Stimulated activated CD4-positive, alpha-beta T cell treated with anti-CD3 and anti-CD28 coated beads, Interleukin-4, amount 100 ng/mL, for 1 hour (primary cell): ENCODE data around the gene SERPINI1.
"Not testable (repeated sequence)": the region's sequence is repeated elsewhere in the genome, so short reads cannot be mapped to it uniquely, and the experiment has no call there.

Source experiments
- DNase-seq: peaks from one replicate; pipeline ENCODE4 v3.0.0-alpha.2; 2020

SERPINI1 gene

DNA sequence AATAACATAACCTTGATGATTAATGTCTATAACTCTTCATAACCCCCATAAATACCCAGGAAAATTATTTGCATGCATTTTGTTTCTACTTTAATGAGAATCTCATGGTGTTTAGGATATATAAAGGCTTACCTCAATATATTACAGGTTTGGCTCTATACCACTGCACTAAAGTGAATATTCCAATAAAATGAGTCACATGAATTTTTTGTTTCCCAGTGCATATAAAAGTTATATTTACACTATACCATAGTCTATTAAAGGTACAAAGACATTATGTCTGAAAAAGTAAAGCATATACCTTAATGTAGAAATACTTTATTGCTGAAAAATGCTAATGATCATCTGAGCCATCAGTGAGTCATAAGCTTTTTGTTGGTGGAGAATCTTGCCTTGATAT is 74.7 kb downstream of the SERPINI1 start:
- DNase-seq, result no peak

DNA sequence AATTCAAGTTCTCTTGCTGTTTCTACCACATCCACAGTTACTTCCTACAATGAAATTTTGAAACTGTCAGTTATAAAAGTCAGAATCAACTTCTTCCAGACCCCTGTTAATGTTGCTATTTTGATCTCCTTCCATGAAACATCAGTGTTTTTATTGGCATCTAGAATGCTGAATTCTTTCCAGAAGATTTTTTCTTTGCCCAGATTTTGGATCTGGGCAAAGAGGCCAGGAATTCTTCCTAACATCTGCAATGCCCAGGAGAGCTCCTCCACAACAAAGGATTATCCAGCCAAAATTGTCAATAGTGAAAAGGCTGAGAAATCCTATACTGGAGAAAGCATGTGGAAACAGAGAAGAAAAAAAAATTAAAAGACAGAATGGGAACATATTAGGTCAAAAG is 75.5 kb downstream of the SERPINI1 start:
- no peak for DNase-seq

DNA sequence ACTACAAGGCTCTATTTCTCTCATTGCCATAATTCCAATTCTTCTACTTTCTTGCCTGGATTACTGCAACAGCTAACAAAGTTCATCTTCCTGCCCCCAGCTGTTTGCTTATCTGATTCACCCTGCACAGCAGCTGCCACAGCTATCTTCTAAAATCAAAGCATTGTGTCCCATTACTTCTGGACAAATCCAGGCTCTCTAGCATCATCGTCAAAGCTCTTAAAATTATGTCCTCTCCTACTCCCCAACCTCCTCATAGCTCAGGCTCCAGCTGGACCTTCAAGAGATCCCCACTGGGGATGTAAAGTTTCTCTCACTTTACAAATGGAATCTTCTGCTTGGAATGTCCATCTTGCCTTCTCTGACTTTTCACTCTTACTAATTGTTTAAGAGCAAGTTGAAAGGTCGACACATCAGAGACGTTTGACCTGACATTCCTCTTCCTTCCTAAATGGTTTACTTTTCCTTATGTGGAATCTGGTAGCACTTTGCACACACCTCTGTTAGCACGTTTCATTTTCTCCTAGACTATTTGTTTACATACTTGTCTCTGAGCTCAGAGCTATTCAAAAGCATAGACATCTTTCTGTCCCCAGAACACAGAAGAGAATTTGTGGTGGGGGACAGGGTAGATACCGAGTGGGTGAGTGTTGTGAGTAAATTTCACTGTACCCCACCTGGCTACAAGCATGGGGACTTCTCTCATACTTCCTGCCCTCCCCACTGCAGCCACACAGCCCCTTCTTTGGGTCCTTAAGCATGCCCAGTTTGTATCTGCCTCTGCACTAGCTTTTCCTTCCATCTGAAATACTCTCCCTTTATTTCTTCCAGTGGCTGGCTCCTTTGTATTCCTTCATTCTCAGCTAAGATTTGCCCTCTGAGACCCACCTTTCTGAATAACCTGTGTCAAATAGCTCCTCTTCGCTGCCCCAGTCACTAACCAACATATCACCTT is 77.9 kb downstream of the SERPINI1 start:
- no peak for DNase-seq

DNA sequence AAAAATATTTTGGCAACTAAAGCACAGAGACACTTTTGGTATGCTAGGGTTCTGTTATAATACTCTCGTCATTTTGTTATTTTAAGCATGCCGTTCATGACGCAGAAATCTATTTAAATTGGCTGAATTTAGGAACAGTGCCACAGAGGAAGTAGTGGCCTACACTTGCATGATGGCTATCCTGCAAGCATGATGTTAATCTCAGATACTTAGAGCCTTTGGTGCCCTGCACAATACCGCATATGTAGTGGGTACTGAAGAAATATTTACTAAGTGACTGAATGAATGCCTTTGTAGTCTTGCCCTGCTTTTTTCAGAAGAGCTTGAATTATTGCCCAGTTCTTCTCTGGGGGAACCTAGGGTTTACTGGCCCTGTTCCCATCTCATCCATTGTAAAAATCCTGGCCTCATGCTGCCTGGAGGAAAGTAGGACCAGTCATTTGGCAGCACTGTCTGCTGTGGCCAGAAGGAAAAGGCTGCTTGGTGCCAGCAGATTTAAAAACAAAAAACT is 79.0 kb downstream of the SERPINI1 start:
- DNase-seq, result no peak

DNA sequence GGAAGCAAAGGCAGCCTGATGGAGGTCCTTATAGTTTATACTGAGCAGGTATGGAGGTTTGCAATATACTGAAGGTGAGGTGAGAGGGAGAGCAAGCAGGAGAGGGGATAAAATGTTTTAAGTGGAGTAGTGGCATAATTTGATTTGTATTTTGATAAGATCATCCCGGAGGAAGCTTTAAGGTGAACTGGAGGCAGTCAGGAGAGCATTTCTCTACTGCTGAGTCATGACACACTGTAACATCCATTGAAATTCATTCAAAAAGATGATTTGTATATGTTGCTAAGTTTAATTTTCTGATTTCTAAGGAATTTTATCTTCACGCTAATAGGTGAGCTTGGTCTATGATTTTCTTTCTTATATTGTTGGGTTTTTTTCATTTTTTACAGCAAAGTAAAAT is 81.4 kb downstream of the SERPINI1 start:
- DNase-seq, result no peak

DNA sequence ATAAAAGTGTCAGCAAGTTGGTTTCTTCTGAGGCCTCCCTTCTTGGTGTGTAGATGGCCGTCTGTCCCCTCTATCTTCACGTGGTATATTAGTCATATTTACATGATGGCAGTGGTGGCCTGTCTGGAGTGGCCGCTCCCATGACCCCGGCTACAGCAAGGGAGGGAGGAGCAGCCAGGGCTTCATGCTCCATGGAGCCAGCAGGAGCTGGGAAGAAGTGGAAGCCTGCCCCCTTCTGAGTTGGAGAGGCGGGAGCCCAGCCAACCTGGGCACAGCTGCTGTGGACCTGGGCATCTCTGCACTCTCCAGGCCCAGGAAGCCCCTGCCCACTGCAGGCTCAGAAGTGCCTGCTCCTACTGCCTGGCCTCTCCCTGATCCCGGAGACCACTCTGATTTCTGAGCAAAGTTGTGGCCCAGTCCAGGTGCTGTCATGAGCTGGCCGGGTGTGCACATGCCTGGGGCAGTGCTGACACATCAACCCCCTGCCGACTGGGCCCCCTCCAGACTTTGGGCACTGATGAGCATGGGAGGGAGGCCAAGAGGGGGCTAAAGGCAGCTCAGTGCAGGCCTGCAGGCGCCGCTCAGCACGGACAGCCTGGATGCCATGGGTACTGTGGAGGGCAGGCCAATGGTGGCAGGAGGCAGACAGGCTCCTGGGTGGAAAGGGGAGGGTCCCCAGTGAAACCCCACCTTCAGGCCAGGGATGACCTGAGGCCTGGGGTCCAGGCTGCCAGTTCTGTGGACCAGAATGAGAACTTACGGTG is 84.8 kb downstream of the SERPINI1 start:
- DNase-seq, result no peak

DNA sequence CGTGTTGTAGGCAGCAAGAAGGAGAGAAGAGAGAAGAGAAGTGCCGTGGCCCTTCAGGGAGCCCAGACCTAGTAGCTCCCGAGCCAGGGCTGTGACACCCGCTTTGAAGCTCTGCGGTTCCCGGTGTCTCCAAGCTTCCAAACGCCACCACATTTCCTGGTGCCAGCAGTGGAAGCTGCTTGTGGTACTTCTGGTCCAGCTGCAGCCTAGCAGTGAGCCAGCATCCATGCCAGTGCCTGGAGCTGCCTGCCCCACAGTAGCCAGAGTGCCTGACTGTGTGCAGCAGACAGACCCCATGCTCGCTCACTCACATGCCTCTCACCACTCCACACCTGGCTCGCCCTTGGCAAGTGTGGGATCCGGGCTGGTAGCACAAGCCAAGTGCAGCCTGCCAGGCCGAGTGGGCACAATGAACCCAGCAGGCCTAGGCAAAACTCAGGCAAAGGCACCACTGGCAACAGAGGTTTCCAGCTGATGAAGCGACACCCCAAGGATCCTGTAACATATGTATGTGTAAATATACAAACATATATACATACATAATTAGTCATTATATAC is 85.8 kb downstream of the SERPINI1 start:
- DNase-seq, result no peak

DNA sequence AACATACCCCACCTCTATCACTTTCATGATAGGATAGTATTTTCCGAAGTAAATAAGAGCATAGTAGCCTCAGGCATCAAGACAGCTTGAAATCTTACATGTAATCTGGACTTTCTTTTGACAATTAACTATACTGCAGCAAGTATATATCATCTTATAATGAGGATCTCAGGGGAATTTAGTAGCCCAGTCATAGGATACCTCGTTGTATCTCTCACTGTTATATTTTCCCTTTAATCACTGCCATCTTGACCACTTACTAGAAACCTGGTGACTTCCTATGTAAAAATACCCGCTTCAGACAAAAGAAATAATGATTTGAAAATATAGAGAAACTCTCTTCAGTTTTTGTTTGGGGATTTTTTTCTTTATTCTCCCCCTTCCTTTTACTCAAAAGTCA is 88.2 kb downstream of the SERPINI1 start:
- no peak for DNase-seq

DNA sequence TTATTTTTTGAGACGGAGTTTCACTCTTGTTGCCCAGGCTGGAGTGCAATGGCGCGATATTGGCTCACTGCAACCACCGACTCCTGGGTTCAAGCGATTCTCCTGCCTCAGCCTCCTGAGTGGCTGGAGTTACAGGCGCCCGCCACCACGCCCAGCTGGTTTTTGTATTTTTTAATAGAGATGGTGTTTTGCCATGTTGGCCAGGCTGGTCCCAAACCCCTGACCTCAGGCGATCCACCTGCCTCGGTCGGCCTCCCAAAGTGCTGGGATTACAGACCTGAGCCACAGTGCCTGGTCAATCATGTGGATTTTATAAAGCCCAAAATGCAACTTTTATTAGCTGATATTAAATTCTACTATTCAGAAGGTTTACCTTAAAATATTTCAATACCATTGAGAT is 92.1 kb downstream of the SERPINI1 start:
- DNase-seq, result not testable (repeated sequence)

DNA sequence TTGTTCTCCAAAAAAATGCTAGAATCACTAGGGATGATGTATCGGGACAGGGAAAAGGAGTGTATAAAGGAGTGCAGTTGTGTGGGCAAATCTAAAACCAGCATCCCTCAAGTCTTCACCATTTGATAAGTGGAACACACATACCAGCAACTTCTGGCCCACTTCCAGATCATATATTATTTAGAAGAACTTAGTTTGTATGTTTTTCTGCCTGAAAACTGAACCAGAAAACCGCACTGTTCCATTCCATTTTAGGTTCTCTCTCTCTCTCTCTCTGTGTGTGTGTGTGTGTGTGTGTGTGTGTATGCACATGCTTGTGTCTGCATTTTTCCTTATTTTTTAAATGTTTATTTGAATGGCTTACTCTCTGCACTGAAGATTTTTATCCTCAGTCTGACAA is 93.5 kb downstream of the SERPINI1 start:
- no peak for DNase-seq

DNA sequence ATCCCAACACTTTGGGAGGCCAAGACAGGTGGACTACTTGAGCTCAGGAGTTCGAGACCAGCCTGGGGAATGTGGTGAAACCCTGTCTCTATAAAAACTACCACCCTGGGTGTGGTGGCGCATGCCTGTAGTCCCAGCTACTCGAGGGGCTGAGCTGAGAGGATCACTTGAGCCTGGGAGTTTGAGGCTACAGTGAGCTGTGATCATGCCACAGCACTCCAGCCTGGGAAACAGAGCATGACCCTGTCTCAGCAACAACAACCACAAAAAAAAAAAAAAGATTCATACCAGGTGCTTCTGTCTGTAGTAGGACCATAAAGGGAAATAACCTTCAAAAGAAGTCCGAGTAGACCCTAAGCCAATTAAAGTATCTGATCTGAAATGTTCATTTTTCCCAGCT is 94.5 kb downstream of the SERPINI1 start:
- no peak for DNase-seq

DNA sequence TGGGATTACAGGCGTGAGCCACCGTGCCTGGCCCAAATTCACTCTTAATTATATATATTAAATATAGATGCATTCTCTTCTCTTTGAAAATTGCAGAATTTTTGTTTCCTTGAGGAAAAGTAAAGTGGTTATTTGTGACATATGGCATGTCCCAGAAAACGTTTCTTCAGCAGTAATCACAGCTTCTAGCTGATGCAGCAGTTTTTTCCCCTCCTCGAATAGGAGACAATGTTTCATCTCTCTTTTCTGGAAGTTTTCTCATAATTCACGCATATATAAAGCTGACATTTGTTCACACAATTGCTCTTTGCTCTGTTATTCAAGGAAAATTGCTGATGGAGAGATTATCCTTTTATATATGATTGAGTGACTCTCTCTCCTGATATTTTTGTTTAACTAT is 99.8 kb downstream of the SERPINI1 start:
- DNase-seq, result no peak

DNA sequence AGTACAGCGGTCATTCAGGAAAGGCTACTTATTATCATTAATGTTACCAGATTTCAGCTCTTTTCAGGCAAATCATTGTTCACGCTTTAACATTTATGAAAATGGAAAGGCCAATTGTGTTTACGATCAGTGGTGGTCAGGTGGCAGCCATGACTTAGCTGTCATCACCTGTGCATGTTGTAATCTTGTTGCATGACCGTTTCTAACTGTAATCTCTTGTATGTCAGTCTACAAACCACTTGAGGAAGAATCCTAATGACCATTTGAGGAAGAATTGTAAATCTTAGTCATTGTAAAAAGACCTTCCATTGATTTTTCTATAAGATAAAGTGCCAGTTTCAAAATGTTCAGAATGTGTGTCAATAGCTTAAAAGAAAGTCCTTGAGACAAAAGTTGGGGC is 100.4 kb downstream of the SERPINI1 start:
- no peak for DNase-seq

DNA sequence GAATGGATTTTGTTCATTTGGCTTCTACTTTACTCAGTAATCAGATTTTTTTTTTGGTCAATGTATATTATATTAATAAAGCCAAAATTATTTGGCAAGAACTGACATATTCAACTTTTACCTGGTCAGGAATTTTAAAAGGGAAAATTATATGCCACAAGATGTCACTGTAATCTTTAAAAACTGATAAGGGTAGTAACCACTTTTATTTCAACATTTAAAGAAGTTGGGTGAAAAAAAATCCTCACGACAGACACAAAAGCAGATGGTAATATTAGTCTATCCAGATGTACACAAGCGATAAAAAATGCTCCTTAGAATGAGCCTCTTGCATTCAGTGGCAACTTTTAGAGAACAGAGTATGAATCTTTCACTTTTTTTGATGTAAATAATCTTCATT is 101.9 kb downstream of the SERPINI1 start:
- DNase-seq, result no peak

DNA sequence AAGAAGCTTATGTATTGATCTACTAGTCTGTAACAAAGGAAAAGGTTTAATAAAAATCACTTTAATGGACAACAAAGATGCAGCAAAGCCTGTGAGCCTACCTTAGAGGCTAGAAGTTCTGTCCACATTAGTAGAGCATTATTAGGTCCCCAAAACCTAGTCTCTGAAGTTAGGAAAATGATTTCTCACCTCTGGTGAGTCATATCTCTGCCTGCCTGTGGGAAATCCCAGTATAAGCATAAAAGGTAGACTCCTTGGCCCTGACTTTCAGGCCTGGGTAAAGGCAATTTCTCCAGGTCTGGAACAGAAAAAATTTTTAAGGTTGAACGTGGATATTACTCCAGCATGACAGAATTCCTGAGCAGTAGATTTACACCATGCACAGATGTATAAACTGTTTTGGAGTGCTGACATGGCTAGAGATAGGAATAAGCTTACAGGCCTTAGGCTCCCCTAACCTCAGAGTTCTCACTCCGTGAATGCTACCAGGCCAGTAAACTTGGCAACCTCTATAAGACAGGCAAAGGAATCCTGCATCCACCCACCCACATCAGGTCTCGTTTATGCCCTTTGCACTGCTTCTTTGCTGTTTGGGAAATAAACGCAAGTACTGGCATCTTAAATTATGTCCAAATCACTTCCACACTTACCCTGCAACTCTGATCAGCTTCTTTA is 104.1 kb downstream of the SERPINI1 start:
- no peak for DNase-seq

DNA sequence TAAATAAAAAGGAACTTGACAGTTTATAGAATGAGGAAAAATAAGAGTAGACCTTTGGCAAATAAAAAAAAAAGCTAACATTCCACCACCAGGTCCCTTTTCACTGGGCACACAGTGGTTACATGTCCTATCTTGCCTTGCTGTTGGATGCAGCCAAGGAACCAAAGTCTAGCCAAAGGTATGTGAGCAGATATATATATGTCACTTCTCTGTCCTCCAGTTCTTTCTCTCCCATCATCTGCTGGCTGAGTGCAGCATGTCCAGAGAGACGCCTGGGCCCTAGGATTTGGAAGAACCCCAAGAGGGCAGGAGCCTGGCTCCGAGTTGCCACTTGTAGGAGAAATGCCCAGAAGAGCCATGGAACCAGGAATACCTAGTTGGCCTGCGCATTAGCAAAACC is 104.7 kb downstream of the SERPINI1 start:
- no peak for DNase-seq

DNA sequence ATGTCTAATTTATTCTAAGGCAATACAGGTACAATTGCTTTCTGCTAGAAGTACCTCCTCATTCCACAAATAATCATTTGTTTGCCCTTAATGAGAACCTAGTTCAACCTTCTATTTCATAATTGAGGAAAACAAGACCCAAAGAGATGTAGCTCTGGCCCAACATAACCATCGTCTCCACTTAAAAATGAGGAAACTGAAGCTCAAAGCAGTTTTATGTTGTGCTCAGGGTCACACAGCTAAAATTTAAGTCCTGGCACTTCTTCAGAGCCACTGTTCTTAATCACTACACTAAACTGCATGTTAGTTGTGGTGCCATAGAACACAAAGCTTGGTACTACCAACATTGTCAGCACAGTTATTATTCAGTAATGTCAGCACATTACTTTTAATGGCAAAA is 108.0 kb downstream of the SERPINI1 start:
- no peak for DNase-seq

DNA sequence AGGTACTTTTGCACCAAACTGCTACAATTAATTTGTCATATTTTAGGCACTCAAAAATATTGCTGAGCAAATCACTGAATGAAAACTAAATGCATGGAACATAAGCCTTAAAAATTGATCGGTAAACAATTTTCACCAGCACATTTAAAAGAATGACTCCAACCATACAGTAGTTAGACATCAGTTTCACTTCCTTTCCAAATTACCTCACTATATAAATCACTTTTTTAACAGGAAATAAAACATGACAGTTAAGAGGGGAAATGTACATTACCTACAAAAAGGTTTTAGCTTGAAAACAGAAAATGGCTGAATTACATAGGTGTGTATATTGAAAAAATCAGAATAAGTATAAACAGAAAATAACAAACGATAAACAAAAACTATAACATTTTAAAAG is 108.4 kb downstream of the SERPINI1 start:
- DNase-seq, result no peak

DNA sequence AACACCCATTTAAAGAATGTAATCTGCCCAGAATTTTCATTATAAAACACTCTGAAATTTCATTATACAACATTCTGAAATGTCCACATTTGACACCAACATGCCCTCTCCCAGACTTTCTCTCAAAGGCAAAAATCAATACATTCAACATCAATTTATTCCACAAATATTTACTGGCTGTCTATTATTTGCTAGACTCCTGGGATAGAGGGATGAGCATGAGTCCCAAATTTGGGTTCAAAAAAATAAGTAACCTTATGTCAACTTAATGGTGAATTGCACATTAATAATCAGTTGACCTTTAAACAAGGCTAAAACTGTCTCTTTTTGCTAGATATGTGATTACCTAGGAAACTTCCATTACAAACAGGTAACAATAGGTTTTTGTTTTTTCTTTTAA is 109.0 kb downstream of the SERPINI1 start:
- DNase-seq, result no peak

DNA sequence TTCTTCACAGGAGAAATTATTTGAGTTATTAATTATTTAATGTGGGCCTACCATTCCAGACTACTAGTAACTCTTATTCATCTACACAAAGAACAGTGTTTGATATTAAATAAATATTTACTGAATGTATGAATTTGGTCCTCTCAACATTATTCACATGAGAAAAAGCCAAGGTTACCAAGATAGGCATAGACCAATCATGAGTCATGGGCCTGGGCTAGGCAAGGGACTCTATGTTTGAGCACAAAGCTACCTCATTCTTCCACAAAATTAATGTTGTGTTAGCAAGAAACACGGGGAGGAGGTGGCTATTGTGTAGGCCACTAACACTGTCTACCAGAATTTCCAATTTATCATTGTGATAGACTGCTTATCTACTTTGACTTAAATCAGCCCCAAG is 115.7 kb downstream of the SERPINI1 start:
- DNase-seq, result no peak

DNA sequence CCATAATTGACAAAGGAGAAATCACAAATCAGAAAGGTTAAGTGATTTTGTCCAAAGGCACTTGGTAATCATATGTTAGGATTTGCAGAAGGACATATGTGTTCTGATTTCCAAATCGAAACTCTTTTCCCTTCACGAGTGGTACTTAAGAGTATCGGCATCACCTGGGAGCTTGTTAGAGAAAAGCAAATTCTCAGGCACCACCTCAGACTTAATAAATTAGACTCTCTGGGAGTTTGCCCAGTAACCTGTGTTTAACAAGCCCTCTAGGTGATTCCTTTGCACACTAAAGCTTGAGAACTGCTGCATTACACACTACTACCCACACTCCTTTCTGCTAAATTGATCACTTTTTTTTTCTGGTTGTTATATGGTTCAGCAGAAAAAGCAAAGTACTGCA is 116.2 kb downstream of the SERPINI1 start:
- no peak for DNase-seq

DNA sequence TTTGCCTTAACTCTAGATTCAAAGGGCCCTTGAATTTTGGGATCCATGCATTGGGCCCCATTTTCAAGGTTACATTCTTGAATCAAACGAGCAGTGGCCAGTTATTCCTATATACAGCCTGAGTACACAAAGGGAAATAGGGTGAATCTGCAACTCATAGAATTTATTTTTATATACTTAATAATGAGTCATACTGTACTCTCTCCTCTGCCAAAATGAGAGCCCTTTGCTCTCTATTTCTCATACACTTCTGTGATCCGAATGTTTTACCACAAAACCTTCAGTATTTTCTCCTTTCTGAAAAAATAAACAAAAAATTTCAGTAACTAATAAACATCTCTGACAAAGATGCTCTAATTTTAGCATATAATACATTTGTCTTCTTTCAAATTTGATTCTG is 116.7 kb downstream of the SERPINI1 start:
- DNase-seq, result no peak

DNA sequence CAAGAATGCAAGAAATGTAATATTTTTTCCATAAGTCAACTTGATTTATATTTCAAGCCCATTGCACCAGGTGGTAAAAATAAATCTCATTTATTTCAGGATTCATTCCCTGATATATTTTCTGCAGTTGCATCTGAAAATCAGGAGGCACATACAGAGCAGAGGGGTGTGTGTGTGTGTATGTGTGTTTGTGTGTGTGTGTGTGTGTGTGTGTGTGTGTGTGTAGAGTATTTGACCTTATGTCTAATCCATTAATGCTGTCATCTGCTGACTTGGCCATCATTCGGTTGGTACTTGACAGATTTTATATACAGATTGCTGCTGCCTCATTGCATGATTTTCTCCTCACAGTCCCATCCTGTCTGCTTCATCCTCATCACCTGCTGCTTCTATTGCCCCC is 118.5 kb downstream of the SERPINI1 start:
- no peak for DNase-seq
